Stimulated activated CD8-positive, alpha-beta memory T cell treated with anti-CD3 and anti-CD28 coated beads, Interleukin-4, amount 100 ng/mL, for 24 hours (primary cell): Measurements from ENCODE around the gene INTS1.
A peak's percentile ranks its signal among the peaks of the same experiment; 100 is the strongest.
"Not testable (repeated sequence)": the region's sequence is repeated elsewhere in the genome, so short reads cannot be mapped to it uniquely, and the experiment has no call there.

ENCODE experiments used
- DNase-seq: peaks from one replicate; pipeline ENCODE4 v3.0.0-alpha.2; 2020; ENCODE audit warnings: low read depth

INTS1 gene

GRCh38 chr7:1445341-1445740 is 58.8 kb downstream of the INTS1 start:
- DNase-seq, result no peak

GRCh38 chr7:1444925-1445322 is 59.3 kb downstream of the INTS1 start:
- no peak for DNase-seq

DNA sequence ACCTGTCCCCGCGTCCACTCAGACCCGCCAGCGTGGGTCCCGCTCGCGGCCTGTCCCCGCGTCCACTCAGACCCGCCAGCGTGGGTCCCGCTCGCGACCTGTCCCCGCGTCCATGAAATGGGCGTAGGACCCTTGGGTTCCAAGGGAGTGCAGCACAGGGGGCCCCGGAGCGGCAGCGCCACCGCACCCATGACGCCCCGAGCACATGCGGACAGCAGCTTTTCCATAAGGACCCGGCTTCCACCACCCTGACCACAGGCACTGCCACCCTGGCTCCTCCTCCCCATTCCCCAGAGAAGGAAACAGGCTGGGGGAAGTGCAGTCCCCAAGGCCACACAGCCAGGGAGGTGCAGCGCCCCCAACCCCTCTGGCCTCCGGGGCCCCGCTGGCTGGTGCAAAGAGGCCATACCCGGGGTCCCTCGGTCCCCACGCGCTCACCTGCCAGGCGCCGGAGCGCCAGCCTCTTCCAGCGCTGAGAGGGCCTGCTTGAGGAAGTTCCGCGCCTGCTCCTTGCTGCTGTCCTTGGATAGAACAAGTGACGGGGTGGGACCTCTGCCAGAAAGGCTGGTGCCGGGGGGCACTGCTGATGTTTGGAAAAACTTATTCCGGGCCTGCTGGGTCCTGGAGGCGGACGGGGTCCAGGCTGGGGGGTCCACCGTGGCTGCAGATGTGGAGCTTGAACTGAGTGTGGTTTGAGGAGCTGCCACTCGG is 59.8 kb downstream of the INTS1 start:
- no peak for DNase-seq

GRCh38 chr7:1443587-1444200 is 60.5 kb downstream of the INTS1 start:
- DNase-seq, result not testable (repeated sequence)

DNA sequence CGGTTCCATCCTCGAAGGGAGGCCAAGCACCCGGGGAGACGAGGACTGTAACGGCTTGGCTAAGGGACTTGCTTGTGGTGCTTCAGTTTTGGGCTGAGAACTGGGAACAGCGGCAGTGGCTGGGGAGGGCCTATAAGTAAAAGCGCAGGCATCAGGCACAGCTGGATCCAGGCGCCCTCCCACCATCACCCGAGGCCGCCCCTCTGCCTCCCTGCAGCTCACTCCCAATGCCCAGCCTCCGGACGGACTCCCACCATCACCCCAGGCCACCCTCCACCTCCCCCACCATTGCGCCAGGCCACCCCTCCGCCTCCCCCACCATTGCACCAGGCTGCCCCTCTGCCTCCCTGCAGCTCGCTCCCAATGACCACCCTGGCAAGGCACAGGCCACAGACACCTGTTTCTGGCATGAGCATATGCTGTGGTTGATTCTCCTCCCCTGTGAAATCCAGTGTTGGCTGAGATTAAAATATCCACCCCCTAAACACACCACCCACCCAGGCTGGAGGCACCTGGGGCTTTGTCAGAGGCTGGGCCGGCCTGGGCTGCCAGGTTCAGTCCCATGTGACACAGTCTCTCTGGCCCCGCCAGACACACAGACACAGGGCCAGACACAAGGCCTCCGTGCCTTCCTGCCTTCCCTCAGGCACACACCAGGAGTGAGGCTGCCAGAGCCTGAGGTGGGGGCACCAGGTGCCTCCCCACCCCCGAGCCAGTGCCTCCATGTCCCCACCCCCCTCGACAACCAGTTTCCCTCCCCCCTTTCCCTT is 61.6 kb downstream of the INTS1 start:
- DNase-seq, result no peak

DNA sequence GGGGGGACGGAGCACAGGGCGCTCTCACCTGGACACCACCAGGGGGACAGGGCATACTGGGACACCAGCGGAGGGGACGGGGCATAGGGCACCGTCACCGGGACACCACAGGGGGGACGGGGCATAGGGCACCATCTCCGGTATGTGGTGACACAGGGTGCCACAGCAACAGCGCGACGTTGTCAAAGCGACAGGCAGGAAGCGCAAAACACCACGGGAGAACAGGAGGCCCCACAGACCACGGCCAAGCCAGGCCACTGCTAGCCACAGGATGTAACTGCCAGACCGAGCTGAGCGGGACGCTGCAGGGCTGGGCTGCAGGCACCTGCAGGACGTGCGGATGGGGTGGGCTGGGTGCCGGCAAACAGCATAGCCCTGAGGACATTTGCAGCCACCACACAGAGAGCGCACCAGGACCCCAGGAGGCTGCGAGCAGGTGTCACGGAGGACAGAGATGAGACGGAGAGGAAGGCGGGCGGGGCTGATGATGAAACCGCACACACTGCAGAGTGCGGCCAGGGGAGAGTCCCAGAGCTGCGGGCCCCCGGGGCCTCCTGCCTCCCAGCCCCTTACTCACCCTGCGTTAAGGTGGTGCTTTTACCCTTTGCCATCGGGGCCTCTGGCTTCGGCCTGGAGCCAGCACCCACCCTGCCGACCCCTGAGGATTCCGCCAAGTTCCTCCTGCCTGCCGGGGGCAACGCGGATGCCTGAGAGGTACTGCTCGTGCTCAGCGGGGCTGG is 62.4 kb downstream of the INTS1 start:
- DNase-seq, result no peak

DNA sequence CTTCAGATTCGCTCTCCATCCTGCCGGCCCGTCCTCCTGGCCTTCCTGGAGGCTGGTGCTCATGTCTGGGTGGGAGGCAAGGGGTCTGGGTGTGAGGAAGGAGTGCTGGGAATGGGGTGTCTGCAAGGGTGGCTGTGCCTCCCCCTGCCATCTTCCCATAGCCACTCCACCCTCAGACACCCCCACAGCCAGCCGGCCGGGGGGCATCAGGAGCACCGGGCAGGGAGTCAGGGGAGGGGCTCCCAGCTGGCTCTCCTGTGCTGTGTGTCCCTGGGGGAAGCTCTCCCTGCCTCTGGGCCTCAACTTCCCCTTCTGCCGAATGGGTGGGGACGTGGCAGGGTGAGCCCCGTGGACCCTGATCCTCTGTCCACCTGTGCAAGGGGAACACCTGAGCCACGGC is 63.6 kb downstream of the INTS1 start:
- no peak for DNase-seq

- DNase-seq, result no peak
These were observed 64.5 kb downstream of the INTS1 start for GRCh38 chr7:1439373-1440363.

GRCh38 chr7:1438821-1439220 is 65.4 kb downstream of the INTS1 start:
- no peak for DNase-seq

GRCh38 chr7:1438208-1438607 is 66.0 kb downstream of the INTS1 start:
- no peak for DNase-seq

DNA sequence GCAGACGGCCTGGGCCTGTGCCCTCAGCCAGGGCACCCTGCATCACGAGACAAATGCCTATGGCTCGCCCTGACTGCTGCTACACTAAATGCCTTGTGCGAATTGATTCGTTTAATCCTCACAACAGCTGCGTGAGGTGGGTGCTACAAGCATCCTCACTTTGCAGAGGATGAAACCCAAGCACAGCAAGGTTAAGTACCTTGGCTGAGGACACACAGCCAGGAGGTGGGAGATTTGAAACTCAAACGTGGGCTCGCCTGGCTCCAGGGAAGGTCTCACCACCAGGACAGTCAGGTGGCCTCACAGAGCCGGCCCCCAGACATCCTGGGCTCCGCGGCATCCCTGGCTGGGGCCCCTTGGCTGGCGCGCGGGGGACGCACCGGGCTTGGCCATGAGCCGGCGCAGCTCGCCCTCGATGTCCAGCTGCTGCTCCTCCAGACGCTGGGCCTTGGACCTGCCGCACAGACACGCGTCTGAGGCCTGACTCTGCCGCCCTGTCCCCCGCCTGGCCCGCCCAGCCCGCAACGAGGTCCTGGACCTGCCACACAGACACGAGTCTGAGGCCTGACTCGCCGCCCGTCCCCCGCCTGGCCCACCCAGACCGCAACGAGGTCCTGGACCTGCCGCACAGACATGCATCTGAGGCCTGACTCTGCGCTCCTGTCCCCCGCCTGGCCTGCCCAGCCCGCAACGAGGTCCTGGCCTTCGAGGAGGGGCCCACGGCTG is 66.9 kb downstream of the INTS1 start:
- no peak for DNase-seq

- no peak for DNase-seq
These were observed 67.6 kb downstream of the INTS1 start for GRCh38 chr7:1436608-1437007.

GRCh38 chr7:1434891-1435670 is 69.1 kb downstream of the INTS1 start:
- DNase-seq, result no peak

DNA sequence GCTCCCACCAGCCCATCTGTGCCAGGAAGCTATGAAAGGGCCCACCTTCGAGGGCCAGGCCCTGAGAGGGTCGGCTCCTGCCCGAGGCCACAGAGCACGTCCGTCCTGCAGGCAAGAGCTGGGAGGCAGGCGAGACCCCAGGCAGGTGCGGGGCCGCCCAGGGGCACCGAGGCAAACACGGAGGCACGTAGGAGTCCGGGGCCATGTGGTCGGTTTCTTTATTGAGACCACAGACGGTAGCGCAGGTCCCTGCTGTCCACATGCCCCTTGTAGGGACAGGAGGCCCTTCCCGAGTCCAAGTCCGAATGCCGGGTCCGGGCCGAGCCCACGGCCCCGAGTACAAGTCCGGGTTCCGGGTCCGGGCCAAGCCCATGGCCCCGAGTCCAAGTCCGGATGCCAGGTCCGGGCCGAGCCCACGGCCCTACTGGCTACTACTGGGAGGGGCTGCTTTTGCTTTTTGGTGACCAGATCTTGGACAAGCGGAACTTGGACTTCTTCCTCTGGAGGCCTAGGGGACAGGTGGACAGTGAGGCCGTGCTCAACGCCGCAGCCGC is 69.9 kb downstream of the INTS1 start:
- no peak for DNase-seq

GRCh38 chr7:1433128-1433920 is 70.9 kb downstream of the INTS1 start:
- DNase-seq, result no peak

- peak; percentile 73 for DNase-seq
These were observed 71.6 kb downstream of the INTS1 start for GRCh38 chr7:1432411-1433082.

GRCh38 chr7:1431634-1432380 is 72.4 kb downstream of the INTS1 start:
- DNase-seq, result no peak
